Esophagus squamous epithelium (tissue), 5 donors: ENCODE measurements around the gene OSBPL8. TPM values are rescaled to one million over a fixed set of nuclear protein-coding genes. Genes with fewer than 3 reads are reported as not detected.
"Not testable (repeated sequence)": the region's sequence is repeated elsewhere in the genome, so short reads cannot be mapped to it uniquely, and the experiment has no call there.

Source experiments
- DNase-seq: peaks from one replicate; lab custom pipeline; 2025; lab: John Stamatoyannopoulos, UW
- H3K27ac ChIP-seq, 4 donors: fragments of 200-600 bp; sonication (generic); one replicate each; pipeline ENCODE4 v1.5.1; 2016 to 2019; ENCODE audit warnings: mild to moderate bottlenecking in 1 of 4
- H3K27me3 ChIP-seq, 4 donors: fragments of 200-600 bp; sonication (generic); 1 replicate in 3 of 4; 2 replicates in 1 of 4; pipeline versions ENCODE4 v1.5.1 to v1.6.0; 2017 to 2021; ENCODE audit warnings: antibody characterized with exemption in 1 of 4
- H3K36me3 ChIP-seq, 3 donors: fragments of 200-600 bp; sonication (generic); one replicate each; pipeline ENCODE4 v1.5.1; 2016 to 2019
- H3K4me1 ChIP-seq, 3 donors: fragments of 200-600 bp; sonication (generic); one replicate each; pipeline ENCODE4 v1.5.1; 2017 to 2019
- H3K4me3 ChIP-seq, 4 donors: fragments of 200-600 bp; sonication (generic); 1 replicate in 3 of 4; 2 replicates in 1 of 4; pipeline ENCODE4 v1.5.1; 2016 to 2019; ENCODE audit warnings: mild to moderate bottlenecking in 2 of 4, moderate library complexity in 1 of 4
- H3K9me3 ChIP-seq, 3 donors: fragments of 200-600 bp; sonication (generic); one replicate each; pipeline ENCODE4 v1.5.1; 2016 to 2019
- POLR2A ChIP-seq, 4 donors: fragments of 450-650 bp; IDR thresholded peaks; one replicate each; pipeline ENCODE4 v1.6.1; 2017; ENCODE audit warnings: antibody characterized with exemption in 4 of 4, mild to moderate bottlenecking in 4 of 4, moderate library complexity in 3 of 4
- WGBS, 2 donors: methylation state at CpG; one replicate each; pipeline ENCODE4 v1.1.5; 2018; 5-methylcytosine and 5-hydroxymethylcytosine counted together
- intact Hi-C: fragments of 100-400 bp; cut with DNase I; formaldehyde crosslinking; loops from one replicate; pipeline ENCODE4 v1.15.0; 2022
- total RNA-seq, 4 donors: library from RNA; depleted of rRNA; stranded (reverse); fragments of >200 nt; gene quantifications; one replicate each; pipeline ENCODE4 v1.1.0, GENCODE V29; 2016
- TF ChIP-seq, protein P1 (sequence below), 6 experiments: fragments of 450-650 bp in 4 of 6; fragments of 200-600 bp in 2 of 6; sonication (generic) in 2 of 6; IDR thresholded peaks; one replicate each; pipeline ENCODE4 v1.5.1; 2016 to 2019; ENCODE audit warnings: antibody characterized with exemption in 6 of 6, mild to moderate bottlenecking in 4 of 6, moderate library complexity in 4 of 6
- donor health status: DM: yes; HTN: yes; CAD: no.

Gene OSBPL8
- total RNA-seq, 4 donors from 2014 or later: 30.3 to 60.8 (median 43.0) TPM

DNA sequence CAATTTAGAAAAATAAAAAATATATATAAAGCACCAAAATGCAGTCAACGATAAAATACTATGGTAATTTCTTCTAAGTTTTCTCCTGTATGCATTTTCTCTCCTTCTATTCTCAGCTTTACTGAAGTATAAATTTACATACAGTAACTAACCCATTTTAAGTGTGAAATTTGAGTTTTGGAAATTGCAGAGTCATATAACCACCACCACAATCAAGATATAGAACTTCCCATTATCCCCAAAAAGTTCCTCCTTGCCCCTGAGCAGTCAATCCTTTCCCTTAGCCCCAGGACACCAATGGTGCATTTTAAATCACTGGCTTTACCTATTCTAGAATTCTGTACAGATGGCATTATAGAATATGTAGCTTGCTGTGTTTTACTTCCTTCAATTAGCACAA, 180.3 kb downstream of the OSBPL8 start:
- peaks cover 0 to 86% (median 8%) of the 10 kb centered on the region in 3 donors for H3K36me3 ChIP-seq
- TF ChIP-seq, protein P1, sequence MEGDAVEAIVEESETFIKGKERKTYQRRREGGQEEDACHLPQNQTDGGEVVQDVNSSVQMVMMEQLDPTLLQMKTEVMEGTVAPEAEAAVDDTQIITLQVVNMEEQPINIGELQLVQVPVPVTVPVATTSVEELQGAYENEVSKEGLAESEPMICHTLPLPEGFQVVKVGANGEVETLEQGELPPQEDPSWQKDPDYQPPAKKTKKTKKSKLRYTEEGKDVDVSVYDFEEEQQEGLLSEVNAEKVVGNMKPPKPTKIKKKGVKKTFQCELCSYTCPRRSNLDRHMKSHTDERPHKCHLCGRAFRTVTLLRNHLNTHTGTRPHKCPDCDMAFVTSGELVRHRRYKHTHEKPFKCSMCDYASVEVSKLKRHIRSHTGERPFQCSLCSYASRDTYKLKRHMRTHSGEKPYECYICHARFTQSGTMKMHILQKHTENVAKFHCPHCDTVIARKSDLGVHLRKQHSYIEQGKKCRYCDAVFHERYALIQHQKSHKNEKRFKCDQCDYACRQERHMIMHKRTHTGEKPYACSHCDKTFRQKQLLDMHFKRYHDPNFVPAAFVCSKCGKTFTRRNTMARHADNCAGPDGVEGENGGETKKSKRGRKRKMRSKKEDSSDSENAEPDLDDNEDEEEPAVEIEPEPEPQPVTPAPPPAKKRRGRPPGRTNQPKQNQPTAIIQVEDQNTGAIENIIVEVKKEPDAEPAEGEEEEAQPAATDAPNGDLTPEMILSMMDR (IDR thresholded peaks at IDR 0.05): no peak
- no peak for TF ChIP-seq POLR2A (IDR thresholded peaks at IDR 0.05)
- intact Hi-C loops: no loop called here

DNA sequence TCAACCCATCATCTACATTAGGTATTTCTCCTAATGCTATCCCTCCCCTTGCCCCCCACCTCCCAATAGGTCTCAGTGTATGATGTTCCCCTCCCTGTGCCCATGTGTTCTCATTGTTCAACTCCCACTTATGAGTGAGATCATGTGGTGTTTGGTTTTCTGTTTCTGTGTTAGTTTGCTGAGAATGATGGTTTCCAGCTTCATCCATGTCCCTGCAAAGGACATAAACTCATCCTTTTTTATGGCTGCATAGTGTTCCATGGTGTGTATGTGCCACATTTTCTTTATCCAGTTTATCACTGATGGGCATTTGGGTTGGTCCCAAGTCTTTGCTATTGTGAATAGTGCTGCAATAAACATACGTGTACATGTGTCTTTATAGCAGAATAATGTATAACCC, 182.7 kb downstream of the OSBPL8 start:
- WGBS, 2 donors: 95 to 100% methylated on average over 1 of the region's 1 CpG
- intact Hi-C loops, H3K4me1 ChIP-seq, DNase-seq, H3K4me3 ChIP-seq, H3K9me3 ChIP-seq, H3K27ac ChIP-seq, H3K27me3 ChIP-seq: not testable (repeated sequence)
- peaks cover 0 to 86% (median 9%) of the 10 kb centered on the region in 3 donors for H3K36me3 ChIP-seq

More for the DNA sequence above, 180.3 kb downstream of the OSBPL8 start:
- H3K27ac ChIP-seq: no peak overlapping the region
- H3K27me3 ChIP-seq: no peaks in the 10 kb centered on the region
- no peak for DNase-seq
- no peaks in the 10 kb centered on the region for H3K4me1 ChIP-seq
- WGBS, 2 donors: 94 to 97% methylated on average over 1 of the region's 1 CpG
- H3K9me3 ChIP-seq: no peaks in the 10 kb centered on the region
- H3K4me3 ChIP-seq: no peak overlapping the region

DNA sequence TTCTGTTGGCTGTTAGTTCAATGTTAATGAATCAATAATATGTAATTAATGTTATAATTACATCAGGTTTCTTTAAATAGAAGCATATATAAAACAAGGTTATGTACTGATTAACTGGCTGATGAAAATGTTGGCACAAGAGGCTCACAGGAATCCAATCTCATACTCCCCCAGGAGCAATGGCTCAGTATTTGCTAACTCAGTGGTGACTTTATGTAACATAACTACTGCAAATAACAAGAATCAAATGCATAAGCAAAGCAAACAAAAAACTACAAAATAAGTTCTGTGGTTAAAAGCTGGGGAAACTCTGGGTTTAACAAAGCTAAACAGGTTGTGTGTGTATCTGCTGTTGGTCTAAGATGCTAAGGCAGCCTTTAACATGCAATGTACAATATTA, 183.6 kb downstream of the OSBPL8 start:
- TF ChIP-seq, protein P1 (IDR thresholded peaks at IDR 0.05): no peak
- no peak for TF ChIP-seq POLR2A (IDR thresholded peaks at IDR 0.05)

DNA sequence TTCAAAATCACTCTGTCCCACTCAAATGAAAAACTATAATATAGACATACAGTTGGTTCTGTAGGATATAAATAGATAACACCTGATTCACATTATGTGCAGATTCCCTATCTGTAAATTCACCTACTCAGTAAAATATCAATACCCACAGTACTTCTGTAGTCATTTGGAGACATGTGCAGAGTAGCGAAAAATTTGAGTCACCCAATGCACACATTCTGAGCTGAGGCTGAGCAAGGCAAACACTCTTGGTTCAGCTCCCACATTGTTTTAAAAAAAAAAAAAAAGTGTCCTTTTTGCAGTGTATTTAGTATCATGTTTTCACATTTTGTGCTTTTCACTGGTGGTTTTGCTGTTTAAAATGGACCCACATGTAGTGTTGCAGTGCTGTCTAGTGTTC, 184.1 kb downstream of the OSBPL8 start:
- 87 to 94% methylated on average over 1 of the region's 1 CpG for WGBS, 2 donors

More for the DNA sequence above, 183.6 kb downstream of the OSBPL8 start:
- no peaks in the 10 kb centered on the region for H3K9me3 ChIP-seq
- DNase-seq: no peak
- peaks cover 0 to 83% (median 9%) of the 10 kb centered on the region in 3 donors for H3K36me3 ChIP-seq
- no peak overlapping the region for H3K27ac ChIP-seq
- intact Hi-C loops: no loop called here
- no peaks in the 10 kb centered on the region for H3K27me3 ChIP-seq
- H3K4me3 ChIP-seq: no peak overlapping the region
- no peaks in the 10 kb centered on the region for H3K4me1 ChIP-seq

DNA sequence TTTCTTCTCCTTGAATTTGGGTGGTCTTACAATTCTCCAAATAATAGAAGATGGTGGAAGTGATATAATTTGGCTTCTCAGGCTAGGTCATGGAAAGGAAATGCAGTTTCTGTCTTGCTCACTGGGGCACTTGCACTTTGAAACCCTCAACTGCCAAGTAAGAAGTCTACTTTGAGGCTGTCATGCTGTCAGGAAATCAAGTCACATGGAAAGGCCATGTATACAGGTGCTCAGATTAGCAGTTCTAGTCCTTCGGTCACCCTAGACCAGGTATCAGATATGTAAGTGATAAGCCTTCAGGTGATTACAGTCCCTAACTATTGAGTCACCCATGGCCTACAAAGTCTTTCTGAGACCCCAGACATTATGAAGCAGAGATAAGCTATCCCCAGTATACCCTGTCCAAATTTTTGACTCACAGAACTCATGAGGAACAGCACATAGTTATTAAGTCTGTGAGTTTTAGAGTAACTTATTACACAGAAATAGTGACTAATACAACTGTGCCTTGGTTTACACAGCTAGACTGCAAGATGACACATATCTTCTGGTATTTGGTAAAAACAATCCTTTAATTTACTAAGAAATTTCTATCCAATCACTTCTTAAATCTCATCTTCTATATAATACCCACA, 185.1 kb downstream of the OSBPL8 start:
- WGBS, 2 donors: 89 to 100% methylated on average over 1 of the region's 1 CpG
- intact Hi-C loops: no loop called here

More for the DNA sequence above, 184.1 kb downstream of the OSBPL8 start:
- no peak overlapping the region for H3K4me3 ChIP-seq
- DNase-seq: no peak
- H3K27me3 ChIP-seq: no peaks in the 10 kb centered on the region
- intact Hi-C loops: no loop called here
- H3K9me3 ChIP-seq: no peaks in the 10 kb centered on the region
- no peak overlapping the region for H3K27ac ChIP-seq
- peaks cover 0 to 88% (median 9%) of the 10 kb centered on the region in 3 donors for H3K36me3 ChIP-seq
- TF ChIP-seq, protein P1 (IDR thresholded peaks at IDR 0.05): no peak
- TF ChIP-seq POLR2A (IDR thresholded peaks at IDR 0.05): no peak
- no peaks in the 10 kb centered on the region for H3K4me1 ChIP-seq

More for the DNA sequence above, 185.1 kb downstream of the OSBPL8 start:
- no peak overlapping the region for H3K4me3 ChIP-seq
- TF ChIP-seq, protein P1 (IDR thresholded peaks at IDR 0.05): no peak
- no peak for TF ChIP-seq POLR2A (IDR thresholded peaks at IDR 0.05)
- peaks cover 0 to 91% (median 9%) of the 10 kb centered on the region in 3 donors for H3K36me3 ChIP-seq
- no peaks in the 10 kb centered on the region for H3K9me3 ChIP-seq
- H3K27me3 ChIP-seq: no peaks in the 10 kb centered on the region
- DNase-seq: no peak
- no peak overlapping the region for H3K27ac ChIP-seq
- H3K4me1 ChIP-seq: no peaks in the 10 kb centered on the region
